Fibroblast of villous mesenchyme (primary cell): Measurements from ENCODE around the gene NDUFV3. TPM values are rescaled to one million over a fixed set of nuclear protein-coding genes. Genes with fewer than 3 reads are reported as not detected.

Experiments
- DNase-seq: peaks from one replicate; pipeline ENCODE4 v3.0.0-alpha.2; 2010; ENCODE audit warnings: low read depth
- H3K4me3 ChIP-seq: 2 replicates; pipeline ENCODE4 v1.5.1; 2011; ENCODE audit warnings: low read depth, mild to moderate bottlenecking, low read length
- total RNA-seq: library from RNA; depleted of rRNA; stranded (reverse); fragments of >200 nt; gene quantifications from 2 replicates; pipeline ENCODE4 v1.2.3, GENCODE V29; 2012
- TF ChIP-seq, protein P1 (sequence below): IDR thresholded peaks from 2 replicates; pipeline ENCODE4 v1.5.1; 2012; ENCODE audit warnings: low read depth, mild to moderate bottlenecking, low read length; ENCODE audit not compliant: insufficient read depth

Gene NDUFV3
- total RNA-seq, 1 donor, result 44.0 TPM

DNA sequence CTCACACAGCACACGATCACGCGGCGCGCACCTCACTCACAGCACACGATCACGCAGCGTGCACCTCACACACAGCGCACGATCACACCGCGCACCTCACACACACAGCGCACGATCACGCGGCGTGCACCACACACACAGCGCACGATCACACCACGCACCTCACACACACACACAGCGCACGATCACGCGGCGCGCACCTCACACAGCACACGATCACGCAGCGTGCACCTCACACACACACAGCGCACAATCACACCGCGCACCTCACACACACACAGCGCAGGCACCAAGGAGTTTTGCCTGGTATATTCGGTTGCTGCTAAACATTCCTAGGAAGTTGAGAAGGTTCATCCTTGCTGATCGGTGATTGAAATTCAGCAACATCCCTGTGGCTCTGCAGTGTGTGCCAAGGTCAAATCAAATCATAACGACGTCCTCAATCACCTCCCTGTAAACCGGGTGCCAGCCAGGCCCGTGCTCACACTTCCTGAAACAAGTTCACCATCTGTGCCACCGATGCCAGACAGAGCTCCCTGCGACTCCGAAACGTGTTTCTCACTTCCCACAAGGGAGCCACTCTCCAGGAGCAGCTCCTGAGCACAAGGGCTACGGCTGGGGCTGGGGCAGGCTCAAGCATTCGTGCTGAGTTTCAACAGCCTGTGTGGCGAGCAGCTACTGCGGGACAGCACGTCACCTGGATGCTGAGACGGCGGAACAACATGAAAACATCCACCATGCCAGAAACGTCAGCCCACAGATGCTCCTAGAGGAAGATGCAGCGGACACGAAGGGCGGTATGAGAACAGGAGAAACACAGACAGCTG, 44.0 kb upstream of the NDUFV3 start:
- TF ChIP-seq, protein P1, sequence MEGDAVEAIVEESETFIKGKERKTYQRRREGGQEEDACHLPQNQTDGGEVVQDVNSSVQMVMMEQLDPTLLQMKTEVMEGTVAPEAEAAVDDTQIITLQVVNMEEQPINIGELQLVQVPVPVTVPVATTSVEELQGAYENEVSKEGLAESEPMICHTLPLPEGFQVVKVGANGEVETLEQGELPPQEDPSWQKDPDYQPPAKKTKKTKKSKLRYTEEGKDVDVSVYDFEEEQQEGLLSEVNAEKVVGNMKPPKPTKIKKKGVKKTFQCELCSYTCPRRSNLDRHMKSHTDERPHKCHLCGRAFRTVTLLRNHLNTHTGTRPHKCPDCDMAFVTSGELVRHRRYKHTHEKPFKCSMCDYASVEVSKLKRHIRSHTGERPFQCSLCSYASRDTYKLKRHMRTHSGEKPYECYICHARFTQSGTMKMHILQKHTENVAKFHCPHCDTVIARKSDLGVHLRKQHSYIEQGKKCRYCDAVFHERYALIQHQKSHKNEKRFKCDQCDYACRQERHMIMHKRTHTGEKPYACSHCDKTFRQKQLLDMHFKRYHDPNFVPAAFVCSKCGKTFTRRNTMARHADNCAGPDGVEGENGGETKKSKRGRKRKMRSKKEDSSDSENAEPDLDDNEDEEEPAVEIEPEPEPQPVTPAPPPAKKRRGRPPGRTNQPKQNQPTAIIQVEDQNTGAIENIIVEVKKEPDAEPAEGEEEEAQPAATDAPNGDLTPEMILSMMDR, result no peak
- H3K4me3 ChIP-seq, result no peak overlapping the region
- DNase-seq, result no peak

DNA sequence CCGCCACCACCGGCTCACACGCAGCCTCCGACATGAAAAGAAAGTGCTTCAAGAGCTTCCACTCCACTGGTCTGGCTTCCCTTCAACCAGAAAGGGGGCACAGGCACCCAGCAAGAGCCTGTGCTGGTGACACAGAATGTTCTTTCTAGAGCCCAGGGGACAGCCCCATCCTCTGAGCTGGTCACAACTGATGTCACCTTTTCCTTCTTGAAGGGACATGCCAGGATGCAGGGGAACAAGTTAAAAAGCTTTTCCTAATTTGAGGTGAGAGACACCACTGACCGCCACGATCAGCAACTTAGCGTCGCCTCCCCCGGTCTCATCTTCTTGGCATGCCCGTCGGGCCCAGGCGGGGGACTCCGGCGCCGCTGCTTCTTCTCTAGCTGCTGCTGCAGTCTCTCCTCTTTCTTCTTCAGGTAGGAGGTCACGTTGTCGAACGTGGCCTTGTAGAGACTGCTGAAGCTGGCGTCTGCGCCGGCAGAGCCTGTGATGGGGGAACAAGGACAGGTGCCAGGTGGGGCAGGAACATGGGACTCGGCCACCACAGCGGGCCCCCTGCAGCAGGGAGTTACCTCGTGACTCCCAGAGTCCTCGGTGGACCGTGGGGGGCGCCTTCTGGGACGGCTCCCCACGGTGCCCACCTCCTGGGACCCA, 43.2 kb upstream of the NDUFV3 start:
- DNase-seq, result no peak
- TF ChIP-seq, protein P1, result no peak
- H3K4me3 ChIP-seq, result no peak overlapping the region

DNA sequence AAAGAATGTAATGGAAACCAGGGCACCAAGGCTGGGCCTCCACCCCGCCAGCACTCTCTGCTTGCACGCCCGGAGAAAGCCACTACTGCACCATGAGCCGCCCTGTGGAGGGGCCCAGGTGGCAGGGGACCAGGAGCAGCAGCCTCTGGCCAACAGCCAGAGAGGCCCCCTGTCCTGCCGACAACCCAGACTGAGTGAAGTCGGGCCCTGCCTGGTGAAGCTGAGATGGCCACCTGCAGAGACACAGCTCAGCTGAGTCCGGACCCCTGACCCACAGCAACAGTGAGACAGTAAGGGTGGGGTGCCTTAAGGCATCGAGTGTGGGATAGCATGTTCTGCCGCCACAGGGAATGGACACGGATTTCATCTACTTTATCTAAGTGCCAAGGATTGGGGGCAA, 42.6 kb upstream of the NDUFV3 start:
- TF ChIP-seq, protein P1, result no peak
- no peak for DNase-seq
- no peak overlapping the region for H3K4me3 ChIP-seq

DNA sequence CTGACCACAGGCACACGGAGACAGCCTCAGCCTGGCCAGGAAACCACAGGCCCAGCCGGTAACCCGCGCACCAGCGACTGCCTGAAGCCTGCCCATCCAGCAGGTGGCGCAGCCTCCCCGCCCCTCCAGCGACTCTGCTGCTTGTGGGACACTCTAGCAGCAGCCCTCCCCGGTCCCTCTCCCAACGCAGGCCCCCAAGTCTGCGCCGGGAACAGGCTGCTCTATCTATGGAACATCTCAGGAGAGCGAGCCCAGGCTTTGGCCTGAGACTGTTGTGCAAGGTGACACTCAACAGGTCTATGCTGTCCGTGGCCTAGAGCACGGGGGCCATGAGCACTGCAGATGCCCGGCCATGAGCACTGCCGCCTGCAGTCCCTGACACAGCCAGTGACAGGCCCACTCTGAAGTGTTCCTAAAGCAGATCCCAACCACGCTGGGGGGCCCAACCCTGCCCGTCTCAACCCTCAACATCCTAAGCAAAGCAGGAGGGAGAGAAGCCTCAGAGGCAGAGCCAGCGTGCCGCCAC, 42.2 kb upstream of the NDUFV3 start:
- peak; percentile 15 for DNase-seq
- TF ChIP-seq, protein P1, result peak; percentile 54
- H3K4me3 ChIP-seq, result no peak overlapping the region

DNA sequence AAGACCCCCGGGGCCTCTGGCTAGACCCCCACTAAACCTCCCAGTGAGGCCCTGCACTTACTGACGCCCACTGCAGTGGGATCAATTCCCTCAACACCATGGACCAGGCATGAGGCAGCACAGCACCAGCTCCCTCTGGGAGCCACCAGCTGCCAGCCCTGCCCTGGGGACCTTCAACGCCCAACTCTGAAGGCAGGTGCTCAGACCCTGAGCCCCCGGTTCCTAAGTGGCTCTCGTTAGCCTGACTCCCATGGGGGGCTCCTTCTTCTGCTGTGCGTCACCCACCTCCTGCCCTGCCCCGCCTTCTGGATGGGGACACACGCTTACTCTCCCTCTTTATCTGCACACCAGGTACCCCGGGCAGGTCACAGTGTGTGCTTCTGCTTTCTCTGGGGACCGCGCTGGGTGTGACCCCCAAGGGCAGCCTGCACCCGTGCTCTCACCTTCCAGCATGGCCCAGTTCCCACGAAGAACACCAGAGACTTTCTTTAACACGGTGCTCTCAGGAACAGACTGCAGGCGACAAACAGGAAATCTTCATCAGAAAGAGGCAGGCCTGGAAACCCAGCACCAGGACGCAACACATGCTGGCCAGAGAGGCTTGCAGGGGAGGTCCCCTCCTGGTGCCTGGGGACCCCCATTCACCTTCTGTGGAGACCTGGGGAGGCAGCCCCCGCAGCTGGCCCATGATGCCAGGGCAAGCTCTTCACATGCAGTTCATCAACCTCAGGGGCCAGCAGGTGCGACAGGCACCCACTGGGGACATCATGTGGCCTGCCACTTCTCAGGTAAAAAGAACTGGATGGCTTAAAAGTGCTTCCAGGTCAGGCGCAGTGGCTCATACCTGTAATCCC, 41.1 kb upstream of the NDUFV3 start:
- TF ChIP-seq, protein P1, result no peak
- DNase-seq, result no peak
- H3K4me3 ChIP-seq, result no peak overlapping the region

DNA sequence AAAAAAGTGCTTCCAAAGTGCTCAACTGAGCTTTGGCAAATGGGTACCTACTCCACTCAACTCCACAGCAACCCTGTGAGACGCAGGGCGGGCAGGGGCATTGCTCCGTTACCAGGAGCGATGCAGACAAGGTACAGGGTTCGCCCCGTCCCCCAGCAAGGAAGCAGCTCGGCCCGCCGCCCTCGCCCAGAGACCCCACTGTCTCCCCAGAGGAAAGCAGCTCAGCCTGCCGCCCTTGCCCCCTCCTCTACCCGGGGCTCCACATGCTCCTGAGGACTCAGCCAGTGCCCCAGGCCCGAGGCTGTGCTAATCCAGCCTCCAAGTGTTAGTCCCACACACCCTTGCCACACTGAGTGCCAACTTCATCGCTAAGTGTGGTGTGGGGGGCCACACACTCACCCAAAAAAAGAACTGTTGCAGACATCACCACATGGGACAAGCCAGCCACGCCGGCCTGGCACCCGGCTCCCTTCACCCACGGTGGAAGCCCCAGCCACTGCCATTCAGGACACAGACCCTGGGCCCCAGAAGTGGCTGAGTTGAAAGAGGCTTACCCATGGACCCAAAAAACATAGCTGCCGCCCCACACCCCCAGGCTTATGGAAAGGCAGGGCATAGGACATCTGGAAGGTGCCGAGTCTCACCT, 40.1 kb upstream of the NDUFV3 start:
- TF ChIP-seq, protein P1, result no peak
- H3K4me3 ChIP-seq, result no peak overlapping the region
- no peak for DNase-seq
